DND-41 (cell line): ENCODE data around the gene DIAPH3.

Source experiments
- ATAC-seq: fragments of 200-7000 bp; cut with Tn5 transposase; 3 replicates; pipeline ENCODE4 v1.9.1; 2021; ENCODE audit warnings: low read depth; ENCODE audit not compliant: insufficient read depth
- DNase-seq: peaks from one replicate; pipeline ENCODE4 v3.0.0-alpha.2; 2020
- H2AFZ ChIP-seq: 2 replicates; pipeline ENCODE4 v1.6.0; 2012; ENCODE audit warnings: low read depth, low read length
- H3K27ac ChIP-seq: 2 replicates; pipeline ENCODE4 v1.5.1; 2012; ENCODE audit warnings: low read length, inconsistent platforms
- H3K27me3 ChIP-seq: fragments of 200-600 bp; sonication (generic); 2 replicates; pipeline ENCODE4 v1.6.0; 2012; ENCODE audit warnings: low read length, mild to moderate bottlenecking, inconsistent platforms; ENCODE audit not compliant: insufficient read depth, poor library complexity
- H3K36me3 ChIP-seq: 2 replicates; pipeline ENCODE4 v1.5.1; 2012; ENCODE audit warnings: low read length, inconsistent platforms; ENCODE audit not compliant: insufficient read depth
- H3K4me1 ChIP-seq: 2 replicates; pipeline ENCODE4 v1.5.1; 2012; ENCODE audit warnings: mild to moderate bottlenecking, low read length; ENCODE audit not compliant: insufficient read depth
- H3K4me2 ChIP-seq: 2 replicates; pipeline ENCODE4 v1.6.0; 2012; ENCODE audit warnings: mild to moderate bottlenecking, moderate library complexity, low read length, inconsistent platforms; ENCODE audit not compliant: insufficient read depth
- H3K4me3 ChIP-seq, 2 experiments: fragments of 200-600 bp in 1 of 2; shearing (Covaris generic) in 1 of 2; 2 replicates each; pipeline ENCODE4 v1.5.1; 2012 to 2016; ENCODE audit warnings: inconsistent platforms in 2 of 2, low read length in 2 of 2, mild to moderate bottlenecking in 2 of 2, low read depth in 1 of 2, moderate library complexity in 1 of 2
- H3K79me2 ChIP-seq: 2 replicates; pipeline ENCODE4 v1.6.0; 2012; ENCODE audit warnings: low read length, inconsistent platforms; ENCODE audit not compliant: insufficient read depth
- H3K9ac ChIP-seq: 2 replicates; pipeline ENCODE4 v1.6.0; 2012; ENCODE audit warnings: low read depth, mild to moderate bottlenecking, inconsistent platforms, low read length, moderate library complexity
- H3K9me3 ChIP-seq: 2 replicates; pipeline ENCODE4 v1.5.1; 2012; ENCODE audit warnings: low read length, moderate library complexity, mild to moderate bottlenecking, inconsistent platforms; ENCODE audit not compliant: insufficient read depth, severe bottlenecking
- H4K20me1 ChIP-seq: 2 replicates; pipeline ENCODE4 v1.6.0; 2012; ENCODE audit warnings: low read length; ENCODE audit not compliant: insufficient read depth
- CTCF ChIP-seq: IDR thresholded peaks from 2 replicates; pipeline ENCODE4 v1.5.1; 2012; ENCODE audit warnings: borderline replicate concordance, low read length, moderate library complexity, mild to moderate bottlenecking; ENCODE audit not compliant: poor library complexity, severe bottlenecking; ENCODE audit errors: extremely low read depth
- EZH2 ChIP-seq: IDR thresholded peaks from 3 replicates; pipeline ENCODE4 v1.6.1; 2012; ENCODE audit warnings: borderline replicate concordance, low read depth, mild to moderate bottlenecking, moderate library complexity, low read length, inconsistent platforms; ENCODE audit not compliant: severe bottlenecking

The DIAPH3 gene

GRCh38 chr13:60016229-60016628 lies 147.5 kb downstream of the DIAPH3 start:
- no peak overlapping the region for H3K9ac ChIP-seq
- H3K9me3 ChIP-seq = no peaks in the 10 kb centered on the region
- no peak overlapping the region for H3K4me2 ChIP-seq
- peaks cover 29% of the 10 kb centered on the region; the same call in 1 of the 2 replicates for H3K36me3 ChIP-seq
- H3K4me1 ChIP-seq = peaks cover 20% of the 10 kb centered on the region
- H3K4me3 ChIP-seq = no peak overlapping the region
- no peak for TF ChIP-seq CTCF
- no peak for ATAC-seq
- no peaks in the 10 kb centered on the region for H3K27me3 ChIP-seq
- 0 out of 2 replicates have a peak, but pooled peaks cover 3% of the 10 kb centered on the region for H3K79me2 ChIP-seq
- H2AFZ ChIP-seq = no peak overlapping the region
- no peak overlapping the region for H3K27ac ChIP-seq
- H4K20me1 ChIP-seq = no peaks in the 10 kb centered on the region
- DNase-seq = no peak

GRCh38 chr13:60013166-60013565 lies 150.6 kb downstream of the DIAPH3 start:
- H3K4me1 ChIP-seq = no peaks in the 10 kb centered on the region
- H3K27ac ChIP-seq = no peak overlapping the region
- no peak overlapping the region for H3K9ac ChIP-seq
- no peaks in the 10 kb centered on the region for H3K9me3 ChIP-seq
- no peak overlapping the region for H3K4me2 ChIP-seq
- no peak for ATAC-seq
- TF ChIP-seq CTCF = no peak
- TF ChIP-seq EZH2 = no peak
- H3K27me3 ChIP-seq = no peaks in the 10 kb centered on the region
- DNase-seq = no peak
- H3K36me3 ChIP-seq = peaks cover 34% of the 10 kb centered on the region; the same call in 1 of the 2 replicates
- no peak overlapping the region for H3K4me3 ChIP-seq
- H3K79me2 ChIP-seq = 0 out of 2 replicates have a peak, but pooled peaks cover 3% of the 10 kb centered on the region
- H2AFZ ChIP-seq = no peak overlapping the region
- H4K20me1 ChIP-seq = no peaks in the 10 kb centered on the region

DNA sequence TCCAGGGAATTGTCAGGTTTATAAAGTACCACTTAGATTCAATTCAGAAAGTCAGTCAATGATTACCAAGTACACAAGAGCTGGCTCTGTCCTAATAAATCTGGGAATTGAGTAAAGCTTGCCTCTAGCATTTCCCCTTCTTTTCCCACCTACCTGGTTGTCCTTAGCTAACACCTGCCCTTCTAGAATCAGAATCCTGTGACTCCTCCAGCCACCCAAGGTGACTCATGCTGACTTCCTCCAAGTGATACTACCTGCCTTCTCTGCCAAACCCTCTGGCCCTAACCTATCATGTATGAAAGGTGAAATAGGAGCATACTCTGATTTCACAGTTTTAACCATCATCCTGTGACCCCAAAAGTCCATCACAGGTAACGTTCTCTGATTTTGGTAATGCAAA lies 151.2 kb downstream of the DIAPH3 start:
- TF ChIP-seq EZH2 = no peak
- TF ChIP-seq CTCF = no peak
- no peak overlapping the region for H3K4me3 ChIP-seq
- no peaks in the 10 kb centered on the region for H4K20me1 ChIP-seq
- no peak overlapping the region for H2AFZ ChIP-seq
- H3K4me2 ChIP-seq = no peak overlapping the region
- H3K79me2 ChIP-seq = no peaks in the 10 kb centered on the region
- no peaks in the 10 kb centered on the region for H3K9me3 ChIP-seq
- H3K27ac ChIP-seq = no peak overlapping the region
- no peaks in the 10 kb centered on the region for H3K4me1 ChIP-seq
- DNase-seq (no peak), ATAC-seq (no peak)
- no peak overlapping the region for H3K9ac ChIP-seq
- peaks cover 34% of the 10 kb centered on the region; the same call in 1 of the 2 replicates for H3K36me3 ChIP-seq
- no peaks in the 10 kb centered on the region for H3K27me3 ChIP-seq
